HEK293 (cell line): ENCODE results near the gene DCTN5.
A peak's percentile ranks its signal among the peaks of the same experiment; 100 is the strongest.

Experiments used
- CTCF ChIA-PET: fragments of 350-600 bp; formaldehyde crosslinking; extraction: SDS; loops from one replicate; lab custom pipeline; 2021; ENCODE audit warnings: antibody characterized with exemption; lab: Yijun Ruan, JAX
- POLR2A ChIA-PET: fragments of 300-600 bp; formaldehyde crosslinking; extraction: SDS; loops from one replicate; lab custom pipeline; 2020; ENCODE audit warnings: antibody characterized with exemption, inconsistent platforms; lab: Yijun Ruan, JAX
- H3K27ac ChIP-seq: fragments of 200-500 bp; sonication (Bioruptor generic); 2 replicates; pipeline ENCODE4 v1.5.1; 2014; ENCODE audit warnings: low read depth, low read length, control low read depth, inconsistent platforms; ENCODE audit errors: extremely low read depth
- H3K36me3 ChIP-seq, 2 experiments: fragments of 200-500 bp in 1 of 2; sonication (Bioruptor generic) in 1 of 2; 1 replicate in 1 of 2; 2 replicates in 1 of 2; pipeline ENCODE4 v1.5.1; 2014 to 2017; ENCODE audit warnings: inconsistent platforms in 2 of 2, low read length in 2 of 2; ENCODE audit not compliant: control insufficient read depth in 2 of 2, insufficient read depth in 1 of 2
- H3K4me1 ChIP-seq: fragments of 200-500 bp; sonication (Bioruptor generic); 2 replicates; pipeline ENCODE4 v1.5.1; 2014; ENCODE audit warnings: mild to moderate bottlenecking, low read length, inconsistent platforms; ENCODE audit not compliant: control insufficient read depth, insufficient read depth
- H3K4me3 ChIP-seq: 2 replicates; pipeline ENCODE4 v1.5.1; 2011; ENCODE audit warnings: low read depth, mild to moderate bottlenecking, control low read depth, low read length, moderate library complexity
- H3K9me3 ChIP-seq: fragments of 200-500 bp; sonication (Bioruptor generic); 2 replicates; pipeline ENCODE4 v1.5.1; 2014; ENCODE audit warnings: low read depth, low read length, inconsistent platforms; ENCODE audit not compliant: control insufficient read depth, insufficient read depth
- GLIS1 ChIP-seq: fragments of 450-650 bp; formaldehyde crosslinking; IDR thresholded peaks from 2 replicates; pipeline ENCODE4 v1.5.1; 2016; ENCODE audit warnings: missing biosample characterization, missing genetic modification characterization
- KLF17 ChIP-seq: fragments of 450-650 bp; formaldehyde crosslinking; IDR thresholded peaks from 2 replicates; pipeline ENCODE4 v1.5.1; 2016; ENCODE audit warnings: missing biosample characterization, missing genetic modification characterization
- RBAK ChIP-seq: fragments of 450-650 bp; formaldehyde crosslinking; IDR thresholded peaks from 2 replicates; pipeline ENCODE4 v1.5.1; 2016; ENCODE audit warnings: missing biosample characterization, missing genetic modification characterization
- ZBTB10 ChIP-seq: fragments of 450-650 bp; formaldehyde crosslinking; IDR thresholded peaks from 2 replicates; pipeline ENCODE4 v1.5.1; 2016; ENCODE audit warnings: missing biosample characterization, missing genetic modification characterization
- ZBTB11 ChIP-seq: fragments of 450-650 bp; formaldehyde crosslinking; conservative IDR thresholded peaks from 2 replicates; pipeline ENCODE4 v1.5.1; 2016; ENCODE audit warnings: low read depth, missing biosample characterization, missing genetic modification characterization
- ZBTB6 ChIP-seq: fragments of 450-650 bp; formaldehyde crosslinking; IDR thresholded peaks from 2 replicates; pipeline ENCODE4 v1.5.1; 2017; ENCODE audit warnings: missing biosample characterization, missing genetic modification characterization
- ZIC2 ChIP-seq: fragments of 450-650 bp; formaldehyde crosslinking; IDR thresholded peaks from 2 replicates; pipeline ENCODE4 v1.5.1; 2016; ENCODE audit warnings: missing biosample characterization, missing genetic modification characterization
- ZNF146 ChIP-seq: fragments of 450-650 bp; formaldehyde crosslinking; IDR thresholded peaks from 2 replicates; pipeline ENCODE4 v1.5.1; 2016; ENCODE audit warnings: missing biosample characterization, missing genetic modification characterization
- ZNF18 ChIP-seq: fragments of 450-650 bp; formaldehyde crosslinking; IDR thresholded peaks from 2 replicates; pipeline ENCODE4 v1.5.1; 2016; ENCODE audit warnings: missing biosample characterization, missing genetic modification characterization
- ZNF184 ChIP-seq: fragments of 450-650 bp; IDR thresholded peaks from 2 replicates; pipeline ENCODE4 v1.5.1; 2018; ENCODE audit warnings: missing biosample characterization, mild to moderate bottlenecking, missing genetic modification characterization
- ZNF239 ChIP-seq: fragments of 450-650 bp; formaldehyde crosslinking; IDR thresholded peaks from 2 replicates; pipeline ENCODE4 v1.5.1; 2016; ENCODE audit warnings: missing biosample characterization, missing genetic modification characterization
- ZNF248 ChIP-seq: fragments of 450-650 bp; formaldehyde crosslinking; IDR thresholded peaks from 2 replicates; pipeline ENCODE4 v1.5.1; 2017; ENCODE audit warnings: missing biosample characterization, missing genetic modification characterization
- ZNF518A ChIP-seq: fragments of 450-650 bp; formaldehyde crosslinking; conservative IDR thresholded peaks from 2 replicates; pipeline ENCODE4 v1.5.1; 2016; ENCODE audit warnings: low read depth, missing biosample characterization, missing genetic modification characterization
- ZNF555 ChIP-seq: fragments of 450-650 bp; formaldehyde crosslinking; conservative IDR thresholded peaks from 2 replicates; pipeline ENCODE4 v1.5.1; 2017; ENCODE audit warnings: missing biosample characterization, mild to moderate bottlenecking, missing genetic modification characterization, inconsistent platforms
- ZNF571 ChIP-seq: fragments of 450-650 bp; formaldehyde crosslinking; IDR thresholded peaks from 2 replicates; pipeline ENCODE4 v1.5.0; 2017; ENCODE audit warnings: missing biosample characterization, missing genetic modification characterization
- ZNF600 ChIP-seq: fragments of 450-650 bp; formaldehyde crosslinking; IDR thresholded peaks from 2 replicates; pipeline ENCODE4 v1.5.1; 2016; ENCODE audit warnings: missing biosample characterization, missing genetic modification characterization
- ZNF610 ChIP-seq: fragments of 450-650 bp; formaldehyde crosslinking; IDR thresholded peaks from 2 replicates; pipeline ENCODE4 v1.5.1; 2016; ENCODE audit warnings: missing biosample characterization, missing genetic modification characterization, borderline replicate concordance
- ZXDB ChIP-seq: fragments of 450-650 bp; formaldehyde crosslinking; IDR thresholded peaks from 2 replicates; pipeline ENCODE4 v1.5.1; 2016; ENCODE audit warnings: missing biosample characterization, missing genetic modification characterization

DCTN5 gene

GRCh38 chr16:23692190-23692837 is 51.0 kb downstream of the DCTN5 start:
- Histone ChIP-seq H3K36me3 (peaks cover 13 to 52% of the 10 kb centered on the region in 2 experiments), H3K4me3 (no peak overlapping the region), H3K27ac (no peak overlapping the region), H3K4me1 (no peaks in the 10 kb centered on the region), H3K9me3 (no peaks in the 10 kb centered on the region)
- ChIA-PET CTCF (interaction anchor here (0.6 kb wide), 1 partner anchor 1533 kb away, joined by 4 read pairs; no protein-coding TSS in a partner anchor), POLR2A (interaction anchor here (1.3 to 4.3 kb wide), 3 partner anchors 9 to 26 kb away, joined by 3 to 33 read pairs (median 4); partner anchors contain the start of gene PLK1)
- no peak for TF ChIP-seq GLIS1 (tag by site-specific recombination)
- TF ChIP-seq ZNF571 (tag by site-specific recombination), result no peak
- no peak for TF ChIP-seq ZBTB10 (tag by site-specific recombination)
- no peak for TF ChIP-seq ZXDB (tag by site-specific recombination)
- peak; percentile 44 for TF ChIP-seq ZIC2
- TF ChIP-seq ZNF610 (tag by site-specific recombination), result no peak
- TF ChIP-seq KLF17 (tag by site-specific recombination), result no peak
- TF ChIP-seq ZNF600 (tag by site-specific recombination), result peak; percentile 56; the same call in 1 of the 2 replicates
- TF ChIP-seq ZNF555, result no peak

- no peak overlapping the region for H3K27ac ChIP-seq
- ChIA-PET POLR2A (interaction anchor here (1.4 kb wide), 1 partner anchor 15 kb away, joined by 7 read pairs; the partner anchor contains the start of gene PLK1), CTCF (interaction anchor here (0.7 to 1.1 kb wide), 3 partner anchors 14 to 46 kb away, joined by 3 to 4 read pairs (median 3); no protein-coding TSS in a partner anchor)
- H3K4me1 ChIP-seq, result no peaks in the 10 kb centered on the region
- peaks cover 3 to 33% of the 10 kb centered on the region in 2 experiments; a peak in 2 of 3 replicates for H3K36me3 ChIP-seq
- no peaks in the 10 kb centered on the region for H3K9me3 ChIP-seq
- no peak overlapping the region for H3K4me3 ChIP-seq
- TF ChIP-seq ZNF146 (tag by site-specific recombination), result no peak
- TF ChIP-seq ZBTB11 (tag by site-specific recombination), result no peak
- no peak for TF ChIP-seq ZNF184 (tag by site-specific recombination)
- no peak for TF ChIP-seq RBAK
- TF ChIP-seq ZNF18 (tag by site-specific recombination), result no peak
- TF ChIP-seq ZNF248 (tag by site-specific recombination), result no peak
- no peak for TF ChIP-seq ZNF518A (tag by site-specific recombination)
- no peak for TF ChIP-seq ZBTB6
- no peak for TF ChIP-seq ZNF239
These were observed 53.0 kb downstream of the DCTN5 start for GRCh38 chr16:23694265-23694643.
